Measurements from ENCODE around the gene PPP1R14D.
A peak's percentile ranks its signal among the peaks of the same experiment; 100 is the strongest.

The PPP1R14D gene

GRCh38 chr15:40823572-40824343, 4.8 kb downstream of the PPP1R14D start:
- H3K4me3 ChIP-seq (ENCODE audit: low read depth, low read length) = no peak overlapping the region
- TF ChIP-seq MYC (IDR thresholded peaks at IDR 0.05; ENCODE audit: low read depth, low read length) (no peak), POLR2A (IDR thresholded peaks at IDR 0.05; ENCODE audit: extremely low read depth, insufficient read length) (no peak), MAX (IDR thresholded peaks at IDR 0.05; ENCODE audit: low read depth, low read length) (no peak), CTCF (IDR thresholded peaks at IDR 0.05; ENCODE audit: low read depth, low read length) (no peak)
- peak; percentile 45 for DNase-seq (ENCODE audit: low read depth)

- no peak overlapping the region for H3K4me3 ChIP-seq (ENCODE audit: low read depth, low read length)
- TF ChIP-seq POLR2A (IDR thresholded peaks at IDR 0.05; ENCODE audit: extremely low read depth, insufficient read length) (no peak), CTCF (IDR thresholded peaks at IDR 0.05; ENCODE audit: low read depth, low read length) (no peak), MYC (IDR thresholded peaks at IDR 0.05; ENCODE audit: low read depth, low read length) (no peak), MAX (IDR thresholded peaks at IDR 0.05; ENCODE audit: low read depth, low read length) (no peak)
- DNase-seq (ENCODE audit: low read depth) = no peak
These were observed 7.3 kb downstream of the PPP1R14D start for GRCh38 chr15:40821195-40821594.

- no peak overlapping the region for H3K4me3 ChIP-seq (ENCODE audit: low read depth, low read length)
- no peak for DNase-seq (ENCODE audit: low read depth)
- TF ChIP-seq MYC (IDR thresholded peaks at IDR 0.05; ENCODE audit: low read depth, low read length) = no peak
- no peak for TF ChIP-seq MAX (IDR thresholded peaks at IDR 0.05; ENCODE audit: low read depth, low read length)
- no peak for TF ChIP-seq POLR2A (IDR thresholded peaks at IDR 0.05; ENCODE audit: extremely low read depth, insufficient read length)
- no peak for TF ChIP-seq CTCF (IDR thresholded peaks at IDR 0.05; ENCODE audit: low read depth, low read length)
These were observed 9.5 kb downstream of the PPP1R14D start for GRCh38 chr15:40819048-40819447.

- no peak overlapping the region for H3K4me3 ChIP-seq (ENCODE audit: low read depth, low read length)
- TF ChIP-seq POLR2A (IDR thresholded peaks at IDR 0.05; ENCODE audit: extremely low read depth, insufficient read length) = no peak
- TF ChIP-seq MAX (IDR thresholded peaks at IDR 0.05; ENCODE audit: low read depth, low read length) = no peak
- TF ChIP-seq MYC (IDR thresholded peaks at IDR 0.05; ENCODE audit: low read depth, low read length) = no peak
- TF ChIP-seq CTCF (IDR thresholded peaks at IDR 0.05; ENCODE audit: low read depth, low read length) = no peak
These were observed 13.3 kb downstream of the PPP1R14D start for GRCh38 chr15:40815042-40815698.

GRCh38 chr15:40812721-40813425, 15.6 kb downstream of the PPP1R14D start:
- no peak for TF ChIP-seq POLR2A (IDR thresholded peaks at IDR 0.05; ENCODE audit: extremely low read depth, insufficient read length)
- TF ChIP-seq CTCF (IDR thresholded peaks at IDR 0.05; ENCODE audit: low read depth, low read length) = no peak
- no peak for TF ChIP-seq MAX (IDR thresholded peaks at IDR 0.05; ENCODE audit: low read depth, low read length)
- no peak for TF ChIP-seq MYC (IDR thresholded peaks at IDR 0.05; ENCODE audit: low read depth, low read length)
- no peak for DNase-seq (ENCODE audit: low read depth)
- H3K4me3 ChIP-seq (ENCODE audit: low read depth, low read length) = no peak overlapping the region

More at GRCh38 chr15:40815042-40815698, 13.3 kb downstream of the PPP1R14D start:
- no peak for DNase-seq (ENCODE audit: low read depth)
